Measurements from ENCODE around the gene ACSF3.

DNA sequence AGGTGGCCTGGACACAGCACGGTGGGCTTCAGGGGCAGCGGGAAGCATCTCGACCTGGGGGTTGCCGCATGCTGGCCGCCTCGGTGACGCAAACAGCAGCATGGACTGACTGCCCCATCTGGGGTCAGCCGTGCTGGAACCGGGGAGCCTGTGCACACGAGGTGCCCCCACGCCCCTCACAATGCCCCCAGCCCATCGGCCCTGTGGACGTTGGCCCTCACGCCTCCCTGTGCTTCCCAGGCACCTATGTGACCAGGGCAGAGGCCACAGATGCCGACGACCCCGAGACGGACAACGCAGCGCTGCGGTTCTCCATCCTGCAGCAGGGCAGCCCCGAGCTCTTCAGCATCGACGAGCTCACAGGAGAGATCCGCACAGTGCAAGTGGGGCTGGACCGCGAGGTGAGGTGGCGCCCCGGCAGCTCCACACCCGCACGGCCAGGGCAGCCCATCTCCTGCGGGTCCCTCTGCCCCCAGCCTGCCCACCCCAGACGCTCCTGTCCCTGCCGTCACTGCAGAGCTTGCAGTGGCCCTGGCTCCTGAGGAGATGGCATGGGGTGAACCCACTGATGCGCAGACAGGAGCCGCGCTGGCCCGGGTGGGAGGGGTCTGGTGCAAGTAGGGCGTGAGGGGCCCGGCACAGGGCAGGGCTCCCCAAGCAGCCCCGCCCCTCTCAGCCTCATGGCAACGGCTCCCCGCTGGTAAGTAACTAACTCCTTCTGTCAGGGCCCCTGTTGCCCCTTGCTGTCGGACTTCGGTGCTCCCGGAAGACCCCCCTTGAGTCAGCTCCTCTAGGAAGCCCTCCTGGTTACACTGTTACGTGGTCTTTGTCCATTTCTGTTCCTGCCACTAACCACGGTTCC lies 91.5 kb downstream of the ACSF3 start:
- TF ChIP-seq POLR2A (IDR thresholded peaks at IDR 0.05) (no peak), CTCF (IDR thresholded peaks at IDR 0.05) (no peak)
